ENCODE measurements around the gene SLC66A2.

Gene SLC66A2

GRCh38 chr18:79884294-79884962 lies 67.0 kb downstream of the SLC66A2 start:
- H3K79me2 ChIP-seq (ENCODE audit: insufficient read depth, low read length) = no peaks in the 10 kb centered on the region
- no peak overlapping the region for H3K4me2 ChIP-seq (ENCODE audit: low read depth, low read length, poor library complexity, severe bottlenecking)
- peaks cover 13% of the 10 kb centered on the region; the same call in 1 of the 2 replicates for H3K9me3 ChIP-seq (ENCODE audit: insufficient read depth, low read depth, low read length)
- no peaks in the 10 kb centered on the region for H3K27me3 ChIP-seq (ENCODE audit: insufficient read depth, low read length, poor library complexity, severe bottlenecking)
- H2AFZ ChIP-seq (ENCODE audit: low read length) = no peak overlapping the region
- H3K36me3 ChIP-seq (ENCODE audit: insufficient read depth, low read length) = no peaks in the 10 kb centered on the region
- no peaks in the 10 kb centered on the region for H3K9me2 ChIP-seq (replicated peaks; ENCODE audit: low read depth, low read length)
- H3F3A ChIP-seq (ENCODE audit: low read depth) = no peaks in the 10 kb centered on the region
- H3K4me3 ChIP-seq (ENCODE audit: low read length, poor library complexity, severe bottlenecking) = no peak overlapping the region
- H3K4me1 ChIP-seq (ENCODE audit: insufficient read depth, low read length, poor library complexity, severe bottlenecking) = no peaks in the 10 kb centered on the region
- H3K9ac ChIP-seq (ENCODE audit: low read depth, low read length, poor library complexity, severe bottlenecking) = no peak overlapping the region
- no peaks in the 10 kb centered on the region for H4K20me1 ChIP-seq (ENCODE audit: insufficient read depth, low read length, poor library complexity, severe bottlenecking)
- TF ChIP-seq EZH2phosphoT487 (IDR thresholded peaks at IDR 0.05; ENCODE audit: borderline replicate concordance) (no peak), CTCF (conservative IDR thresholded peaks at IDR 0.05; ENCODE audit: low read length) (no peak)

- no peak for TF ChIP-seq EZH2phosphoT487 (IDR thresholded peaks at IDR 0.05; ENCODE audit: borderline replicate concordance)
- Histone ChIP-seq H3K4me1 (ENCODE audit: insufficient read depth, low read length, poor library complexity, severe bottlenecking) (no peaks in the 10 kb centered on the region), H3K4me3 (ENCODE audit: low read length, poor library complexity, severe bottlenecking) (no peak overlapping the region), H3K27me3 (ENCODE audit: insufficient read depth, low read length, poor library complexity, severe bottlenecking) (no peaks in the 10 kb centered on the region), H3F3A (ENCODE audit: low read depth) (no peaks in the 10 kb centered on the region), H4K20me1 (ENCODE audit: insufficient read depth, low read length, poor library complexity, severe bottlenecking) (no peaks in the 10 kb centered on the region), H3K79me2 (ENCODE audit: insufficient read depth, low read length) (no peaks in the 10 kb centered on the region), H3K9me3 (ENCODE audit: insufficient read depth, low read depth, low read length) (peaks cover 15% of the 10 kb centered on the region; the same call in 1 of the 2 replicates), H3K4me2 (ENCODE audit: low read depth, low read length, poor library complexity, severe bottlenecking) (no peak overlapping the region), H3K9me2 (replicated peaks; ENCODE audit: low read depth, low read length) (no peaks in the 10 kb centered on the region), H3K9ac (ENCODE audit: low read depth, low read length, poor library complexity, severe bottlenecking) (no peak overlapping the region), H2AFZ (ENCODE audit: low read length) (no peak overlapping the region), H3K36me3 (ENCODE audit: insufficient read depth, low read length) (no peaks in the 10 kb centered on the region)
Observed at GRCh38 chr18:79883461-79884293, 67.8 kb downstream of the SLC66A2 start.

- H3K4me3 ChIP-seq (ENCODE audit: low read length, poor library complexity, severe bottlenecking) = no peak overlapping the region
- H3K79me2 ChIP-seq (ENCODE audit: insufficient read depth, low read length) = no peaks in the 10 kb centered on the region
- H4K20me1 ChIP-seq (ENCODE audit: insufficient read depth, low read length, poor library complexity, severe bottlenecking) = no peaks in the 10 kb centered on the region
- H3K9ac ChIP-seq (ENCODE audit: low read depth, low read length, poor library complexity, severe bottlenecking) = no peak overlapping the region
- H3K4me1 ChIP-seq (ENCODE audit: insufficient read depth, low read length, poor library complexity, severe bottlenecking) = no peaks in the 10 kb centered on the region
- no peak overlapping the region for H2AFZ ChIP-seq (ENCODE audit: low read length)
- no peaks in the 10 kb centered on the region for H3K9me2 ChIP-seq (replicated peaks; ENCODE audit: low read depth, low read length)
- H3K27me3 ChIP-seq (ENCODE audit: insufficient read depth, low read length, poor library complexity, severe bottlenecking) = no peaks in the 10 kb centered on the region
- no peak overlapping the region for H3K4me2 ChIP-seq (ENCODE audit: low read depth, low read length, poor library complexity, severe bottlenecking)
- no peak for TF ChIP-seq CTCF (conservative IDR thresholded peaks at IDR 0.05; ENCODE audit: low read length)
- TF ChIP-seq EZH2phosphoT487 (IDR thresholded peaks at IDR 0.05; ENCODE audit: borderline replicate concordance) = no peak
- H3F3A ChIP-seq (ENCODE audit: low read depth) = no peaks in the 10 kb centered on the region
- peaks cover 16% of the 10 kb centered on the region; the same call in 1 of the 2 replicates for H3K9me3 ChIP-seq (ENCODE audit: insufficient read depth, low read depth, low read length)
- no peaks in the 10 kb centered on the region for H3K36me3 ChIP-seq (ENCODE audit: insufficient read depth, low read length)
Observed at GRCh38 chr18:79882522-79883241, 68.8 kb downstream of the SLC66A2 start.
